Fibroblast of lung (primary cell): Measurements from ENCODE around the gene NEK8. TPM values are rescaled to one million over a fixed set of nuclear protein-coding genes. Genes with fewer than 3 reads are reported as not detected.

Experiments used
- DNase-seq, 2 donors: peaks; one replicate each; pipeline versions ENCODE4 v3.0.0 to v3.0.0-alpha.2; 2010; ENCODE audit warnings: low read depth in 2 of 2
- H2AFZ ChIP-seq: 2 replicates; pipeline ENCODE4 v1.5.1; 2012; ENCODE audit warnings: low read length, control low read depth, inconsistent platforms
- H3K27ac ChIP-seq: 2 replicates; pipeline ENCODE4 v1.5.1; 2011; ENCODE audit warnings: low read length, control low read depth; ENCODE audit not compliant: insufficient read depth
- H3K27me3 ChIP-seq: 2 replicates; pipeline ENCODE4 v1.5.1; 2011; ENCODE audit warnings: mild to moderate bottlenecking, low read length; ENCODE audit not compliant: control insufficient read depth, insufficient read depth
- H3K36me3 ChIP-seq: 2 replicates; pipeline ENCODE4 v1.5.1; 2011; ENCODE audit warnings: low read length; ENCODE audit not compliant: control insufficient read depth, insufficient read depth
- H3K4me1 ChIP-seq: 2 replicates; pipeline ENCODE4 v1.5.1; 2011; ENCODE audit warnings: low read length; ENCODE audit not compliant: control insufficient read depth, insufficient read depth; ENCODE audit errors: extremely low read depth
- H3K4me2 ChIP-seq: 2 replicates; pipeline ENCODE4 v1.5.1; 2011; ENCODE audit warnings: low read length, control low read depth; ENCODE audit not compliant: insufficient read depth; ENCODE audit errors: extremely low read depth
- H3K4me3 ChIP-seq, 4 experiments: fragments of 200-600 bp in 1 of 4; sonication (generic) in 1 of 4; replicated peaks in 1 of 4; 2 replicates each; pipeline ENCODE4 v1.5.1; 2011 to 2016; ENCODE audit warnings: low read length in 4 of 4, low read depth in 3 of 4, mild to moderate bottlenecking in 3 of 4, control low read depth in 2 of 4, inconsistent platforms in 1 of 4, mixed read lengths in 1 of 4; ENCODE audit not compliant: insufficient read depth in 1 of 4; ENCODE audit errors: control extremely low read depth in 1 of 4
- H3K79me2 ChIP-seq: 2 replicates; pipeline ENCODE4 v1.5.1; 2012; ENCODE audit warnings: mild to moderate bottlenecking, low read length, inconsistent platforms; ENCODE audit not compliant: control insufficient read depth, insufficient read depth
- H3K9ac ChIP-seq: 2 replicates; pipeline ENCODE4 v1.5.1; 2011; ENCODE audit warnings: mild to moderate bottlenecking, low read length, control low read depth; ENCODE audit not compliant: insufficient read depth
- H3K9me3 ChIP-seq: 2 replicates; pipeline ENCODE4 v1.5.1; 2012; ENCODE audit warnings: low read depth, low read length; ENCODE audit not compliant: control insufficient read depth, insufficient read depth
- H4K20me1 ChIP-seq: 2 replicates; pipeline ENCODE4 v1.5.1; 2011; ENCODE audit warnings: low read length; ENCODE audit not compliant: control insufficient read depth, insufficient read depth; ENCODE audit errors: extremely low read depth
- EZH2 ChIP-seq: IDR thresholded peaks from 2 replicates; pipeline ENCODE4 v1.5.1; 2012; ENCODE audit warnings: low read length, control low read depth, mild to moderate bottlenecking; ENCODE audit errors: missing control alignments
- polyA minus RNA-seq: library from RNA; depleted of rRNA, polyadenylated mRNA; stranded (reverse); fragments of >200 nt; gene quantifications from 2 replicates; pipeline ENCODE4 v1.2.3, GENCODE V29; 2011; ENCODE audit warnings: low replicate concordance
- polyA plus RNA-seq, 2 donors: library from polyadenylated mRNA; depleted of rRNA in 1 of 2; stranded (reverse) in 1 of 2; unstranded in 1 of 2; fragments of >200 nt; gene quantifications; 2 replicates each; pipeline ENCODE4 v1.2.1, GENCODE V29; 2011 to 2012; ENCODE audit warnings: missing spikeins in 1 of 2
- total RNA-seq: library from RNA; depleted of rRNA; stranded (reverse); fragments of >200 nt; gene quantifications from 2 replicates; pipeline ENCODE4 v1.2.1, GENCODE V29; 2014
- TF ChIP-seq, protein P1 (sequence below), 2 donors: IDR thresholded peaks in 1 of 2; conservative IDR thresholded peaks in 1 of 2; 1 replicate in 1 of 2; 2 replicates in 1 of 2; pipeline ENCODE4 v1.5.1; 2011 to 2012; ENCODE audit warnings: low read length in 2 of 2, control low read depth in 1 of 2, inconsistent platforms in 1 of 2, low read depth in 1 of 2, mild to moderate bottlenecking in 1 of 2

Gene NEK8
- total RNA-seq (2.8 TPM in 2 replicates), polyA plus RNA-seq (3.0 and 3.8 TPM in 2 replicates), polyA minus RNA-seq (3.4 and 8.3 TPM in 2 replicates)
- 2.0 and 2.2 TPM in 2 replicates for polyA plus RNA-seq (2012)

DNA sequence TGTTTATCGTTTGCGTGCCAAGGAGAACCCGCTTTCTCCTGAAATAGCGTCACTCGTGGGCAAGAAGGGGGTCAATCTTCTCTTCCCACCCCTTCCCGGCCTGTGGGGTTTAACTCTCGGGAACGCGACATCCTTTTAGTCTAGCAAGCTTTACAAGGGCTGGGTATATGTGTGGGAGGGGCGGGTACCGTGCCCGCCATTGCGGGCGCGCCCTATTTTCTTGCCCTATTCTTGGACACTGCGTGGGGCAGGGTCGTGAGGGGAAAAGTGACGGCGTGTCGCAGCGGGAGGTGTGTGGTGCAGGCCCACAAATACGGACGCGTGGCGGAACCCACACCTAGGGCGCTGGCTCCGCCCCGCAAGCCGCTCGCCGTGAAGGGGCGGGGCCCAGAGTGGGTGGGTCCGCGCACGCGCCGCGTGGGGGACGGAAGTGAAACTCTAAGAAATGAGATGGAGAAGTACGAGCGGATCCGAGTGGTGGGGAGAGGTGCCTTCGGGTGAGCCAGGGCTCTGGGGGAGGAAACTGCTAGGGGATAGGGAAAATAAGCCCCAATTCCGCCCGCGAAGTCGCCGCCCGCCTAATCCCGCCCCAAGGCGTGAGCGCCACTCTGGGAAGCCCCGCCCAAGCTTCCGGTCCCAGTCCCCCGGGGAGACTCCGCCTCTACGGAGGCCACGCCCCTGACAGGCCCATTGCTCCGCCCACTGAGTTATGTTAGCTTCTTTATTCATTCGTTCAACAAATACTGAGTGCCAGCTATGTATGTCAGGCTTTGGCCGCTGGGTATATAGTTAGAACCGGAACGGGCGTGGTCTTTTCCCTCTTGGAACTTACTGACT, at the start of gene NEK8:
NEK8 (plus strand) TSS at position 425 of the 837 bp plus-strand sequence; CDS start at position 451, 26 bp downstream.
- TF ChIP-seq, protein P1, sequence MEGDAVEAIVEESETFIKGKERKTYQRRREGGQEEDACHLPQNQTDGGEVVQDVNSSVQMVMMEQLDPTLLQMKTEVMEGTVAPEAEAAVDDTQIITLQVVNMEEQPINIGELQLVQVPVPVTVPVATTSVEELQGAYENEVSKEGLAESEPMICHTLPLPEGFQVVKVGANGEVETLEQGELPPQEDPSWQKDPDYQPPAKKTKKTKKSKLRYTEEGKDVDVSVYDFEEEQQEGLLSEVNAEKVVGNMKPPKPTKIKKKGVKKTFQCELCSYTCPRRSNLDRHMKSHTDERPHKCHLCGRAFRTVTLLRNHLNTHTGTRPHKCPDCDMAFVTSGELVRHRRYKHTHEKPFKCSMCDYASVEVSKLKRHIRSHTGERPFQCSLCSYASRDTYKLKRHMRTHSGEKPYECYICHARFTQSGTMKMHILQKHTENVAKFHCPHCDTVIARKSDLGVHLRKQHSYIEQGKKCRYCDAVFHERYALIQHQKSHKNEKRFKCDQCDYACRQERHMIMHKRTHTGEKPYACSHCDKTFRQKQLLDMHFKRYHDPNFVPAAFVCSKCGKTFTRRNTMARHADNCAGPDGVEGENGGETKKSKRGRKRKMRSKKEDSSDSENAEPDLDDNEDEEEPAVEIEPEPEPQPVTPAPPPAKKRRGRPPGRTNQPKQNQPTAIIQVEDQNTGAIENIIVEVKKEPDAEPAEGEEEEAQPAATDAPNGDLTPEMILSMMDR (conservative IDR thresholded peaks at IDR 0.05 in 1 of 2, IDR thresholded peaks at IDR 0.05 in 1 of 2; ENCODE audit: low read depth in 1 of 2, low read length in 2 of 2): no peak
- TF ChIP-seq EZH2: no peak
- Histone ChIP-seq H3K79me2 (no peaks in the 10 kb centered on the region), H4K20me1 (no peaks in the 10 kb centered on the region), H3K4me1 (peaks cover 15% of the 10 kb centered on the region), H3K9ac (peak within 1 kb of the TSS; percentile 93), H3K36me3 (peaks cover 4% of the 10 kb centered on the region), H3K4me2 (peak within 1 kb of the TSS; percentile 99), H3K27ac (peak within 1 kb of the TSS; percentile 94), H3K4me3 (peak within 1 kb of the TSS; percentile 71 to 84 (median 76)), H3K9me3 (no peaks in the 10 kb centered on the region), H2AFZ (peak within 1 kb of the TSS; percentile 90), H3K27me3 (no peaks in the 10 kb centered on the region)
- DNase-seq: peak; percentile 84 to 95

DNA sequence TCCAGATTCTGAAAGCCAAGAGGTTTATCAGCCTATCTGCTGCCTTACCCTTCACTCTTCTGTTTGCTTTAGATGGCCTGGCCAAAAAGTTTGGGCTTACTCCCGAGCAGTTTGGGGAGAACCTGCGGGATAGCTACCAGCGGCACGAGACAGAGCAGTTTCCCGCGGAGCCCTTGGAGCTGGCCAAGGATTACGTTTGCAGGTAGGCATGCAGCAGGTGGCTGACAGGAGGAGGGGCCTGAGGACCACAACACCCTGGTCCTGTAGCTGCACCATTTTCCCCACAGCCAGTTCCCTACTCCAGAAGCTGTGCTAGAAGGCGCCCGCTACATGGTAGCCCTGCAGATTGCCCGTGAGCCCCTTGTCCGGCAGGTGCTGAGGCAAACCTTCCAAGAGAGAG, 45.9 kb upstream of the NEK8 start:
- no peak overlapping the region for H2AFZ ChIP-seq
- H3K36me3 ChIP-seq: peaks cover 27% of the 10 kb centered on the region
- no peaks in the 10 kb centered on the region for H4K20me1 ChIP-seq
- no peaks in the 10 kb centered on the region for H3K9me3 ChIP-seq
- no peaks in the 10 kb centered on the region for H3K79me2 ChIP-seq
- no peaks in the 10 kb centered on the region for H3K27me3 ChIP-seq
- TF ChIP-seq, protein P1 (conservative IDR thresholded peaks at IDR 0.05 in 1 of 2, IDR thresholded peaks at IDR 0.05 in 1 of 2; ENCODE audit: low read depth in 1 of 2, low read length in 2 of 2): no peak
- TF ChIP-seq EZH2: no peak
- H3K27ac ChIP-seq: no peak overlapping the region
- H3K4me2 ChIP-seq: no peak overlapping the region
- H3K9ac ChIP-seq: no peak overlapping the region
- H3K4me1 ChIP-seq: no peaks in the 10 kb centered on the region
- DNase-seq: no peak
- H3K4me3 ChIP-seq: no peak overlapping the region

DNA sequence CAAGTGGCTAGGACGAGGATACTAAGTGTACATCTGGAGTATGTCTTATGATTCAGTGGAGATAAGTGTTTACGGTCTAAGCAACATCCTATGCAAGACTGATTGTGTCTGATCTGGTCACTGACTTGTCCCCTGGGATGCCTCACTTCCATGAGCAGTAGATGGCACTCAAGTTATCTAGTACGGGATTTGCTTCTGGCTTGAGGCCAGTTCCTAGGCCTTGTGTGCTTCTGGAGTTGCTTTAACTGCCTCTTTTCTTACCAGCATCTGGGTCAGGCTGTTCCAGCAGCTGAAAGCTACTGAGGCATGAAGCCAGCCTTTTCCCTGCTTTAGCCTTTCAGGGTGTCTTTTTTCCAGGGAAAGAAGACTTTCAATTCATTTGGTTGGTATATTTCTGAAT, 43.6 kb upstream of the NEK8 start:
- Histone ChIP-seq H3K79me2 (no peaks in the 10 kb centered on the region), H4K20me1 (no peaks in the 10 kb centered on the region), H3K4me1 (no peaks in the 10 kb centered on the region), H2AFZ (no peak overlapping the region), H3K4me2 (no peak overlapping the region), H3K27me3 (no peaks in the 10 kb centered on the region), H3K27ac (no peak overlapping the region), H3K9ac (no peak overlapping the region), H3K9me3 (no peaks in the 10 kb centered on the region), H3K36me3 (peaks cover 31% of the 10 kb centered on the region), H3K4me3 (no peak overlapping the region)
- peak; percentile 5 to 54 for DNase-seq
- TF ChIP-seq, protein P1 (conservative IDR thresholded peaks at IDR 0.05 in 1 of 2, IDR thresholded peaks at IDR 0.05 in 1 of 2; ENCODE audit: low read depth in 1 of 2, low read length in 2 of 2): no peak
- no peak for TF ChIP-seq EZH2
